Peyer's patch (tissue), 4 donors: Measurements from ENCODE around the gene PPFIA4. TPM values are rescaled to one million over a fixed set of nuclear protein-coding genes. Genes with fewer than 3 reads are reported as not detected.

Experiments used
- DNase-seq, 3 donors: peaks; one replicate each; pipeline ENCODE4 v3.0.0-alpha.2; 2017 to 2019
- H3K27ac ChIP-seq, 4 donors: fragments of 200-600 bp; sonication (generic); one replicate each; pipeline ENCODE4 v1.5.1; 2016 to 2019
- H3K27me3 ChIP-seq, 2 donors: fragments of 200-600 bp; sonication (generic); one replicate each; pipeline ENCODE4 v1.5.1; 2019
- H3K36me3 ChIP-seq, 3 donors: fragments of 200-600 bp; sonication (generic); one replicate each; pipeline ENCODE4 v1.5.1; 2016 to 2019
- H3K4me1 ChIP-seq, 4 donors: fragments of 200-600 bp; sonication (generic); one replicate each; pipeline ENCODE4 v1.5.1; 2016 to 2019
- H3K4me3 ChIP-seq, 4 donors: fragments of 200-600 bp; sonication (generic); 1 replicate in 3 of 4; 2 replicates in 1 of 4; pipeline ENCODE4 v1.5.1; 2016 to 2019; ENCODE audit warnings: mild to moderate bottlenecking in 1 of 4
- H3K9me3 ChIP-seq, 4 donors: fragments of 200-600 bp; sonication (generic); one replicate each; pipeline ENCODE4 v1.5.1; 2016 to 2019; ENCODE audit warnings: mild to moderate bottlenecking in 1 of 4
- CTCF ChIP-seq, 6 experiments: fragments of 450-650 bp in 4 of 6; fragments of 200-600 bp in 2 of 6; sonication (generic) in 1 of 6; IDR thresholded peaks; one replicate each; pipeline ENCODE4 v1.5.1; 2017 to 2019; ENCODE audit warnings: antibody characterized with exemption in 6 of 6, mild to moderate bottlenecking in 3 of 6, moderate library complexity in 1 of 6
- POLR2A ChIP-seq, 2 donors: fragments of 450-650 bp; IDR thresholded peaks; one replicate each; pipeline ENCODE4 v1.5.1; 2017; ENCODE audit warnings: antibody characterized with exemption in 2 of 2, mild to moderate bottlenecking in 2 of 2, moderate library complexity in 2 of 2
- total RNA-seq, 4 donors: library from RNA; depleted of rRNA; stranded (reverse); fragments of >200 nt; gene quantifications; one replicate each; pipeline ENCODE4 v1.1.0, GENCODE V29; 2016

Gene PPFIA4
- total RNA-seq, 4 donors from 2014 or later, result 0.54 to 1.8 (median 1.7) TPM; not detected in 1

- no peaks in the 10 kb centered on the region for H3K9me3 ChIP-seq
- peak overlapping the region in 2 of 4 donors; percentile 4 to 44 for H3K27ac ChIP-seq
- DNase-seq, result no peak
- peaks cover 0 to 33% (median 0%) of the 10 kb centered on the region in 3 donors for H3K36me3 ChIP-seq
- no peak for TF ChIP-seq POLR2A (IDR thresholded peaks at IDR 0.05)
- peak in 1 of 6 experiments; percentile 1 for TF ChIP-seq CTCF (IDR thresholded peaks at IDR 0.05)
- peaks cover 0 to 12% (median 8%) of the 10 kb centered on the region in 4 donors for H3K4me1 ChIP-seq
- H3K4me3 ChIP-seq, result peak overlapping the region in 2 of 4 donors; percentile 59 to 60
- no peaks in the 10 kb centered on the region for H3K27me3 ChIP-seq
Observed at GRCh38 chr1:203025686-203026030, 633 bp upstream of the PPFIA4 start.

DNA sequence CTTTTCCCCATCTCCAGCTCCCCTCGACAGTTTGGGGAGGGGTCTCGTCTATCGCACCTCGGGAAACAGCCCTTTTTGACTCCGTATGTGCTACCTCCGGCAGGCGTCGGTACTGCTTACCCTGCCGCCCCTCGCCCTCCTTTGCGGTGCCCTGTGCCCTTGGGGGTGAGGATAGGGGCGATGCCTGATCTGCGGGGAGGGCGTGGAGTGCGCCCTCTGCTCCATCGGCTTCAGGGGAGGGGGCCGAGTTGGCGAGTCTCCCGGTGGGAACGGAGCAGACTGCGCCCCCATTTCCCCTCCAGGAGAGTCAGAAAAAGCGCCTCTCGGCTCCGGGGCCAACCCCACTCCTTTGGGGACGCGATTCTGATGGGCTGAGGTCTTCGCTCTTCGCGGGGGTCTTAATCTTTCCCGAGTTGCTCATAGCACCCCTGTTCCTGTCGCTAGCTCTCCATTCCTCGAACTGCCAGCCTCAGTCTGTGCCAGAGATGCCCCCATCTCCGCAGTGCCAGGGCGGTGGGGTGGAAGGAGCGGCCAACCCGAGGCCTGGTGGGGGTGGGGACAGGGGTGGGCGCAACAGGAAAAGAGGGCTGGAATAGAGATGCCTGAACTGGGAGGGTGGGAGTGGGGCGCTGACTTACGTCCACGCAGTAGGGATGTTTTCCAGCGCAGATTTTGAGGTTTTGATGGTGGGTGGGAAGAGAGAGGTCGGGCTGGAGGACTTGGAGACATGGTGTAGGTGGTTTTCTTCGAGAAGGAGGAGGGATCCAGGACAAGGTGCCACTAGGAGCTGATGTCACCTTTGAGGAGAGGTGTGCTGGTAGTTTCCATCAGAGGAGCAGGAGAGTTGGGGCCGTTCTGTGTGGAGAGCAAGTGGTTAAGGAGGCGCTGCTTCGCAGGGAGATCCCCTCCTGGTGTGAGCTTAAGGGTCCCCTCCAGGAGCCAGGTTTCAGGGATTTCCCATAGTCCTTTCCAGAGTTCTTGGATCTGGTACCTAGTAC lies 674 bp downstream of the PPFIA4 start:
- H3K27me3 ChIP-seq, result no peaks in the 10 kb centered on the region
- H3K9me3 ChIP-seq, result no peaks in the 10 kb centered on the region
- DNase-seq, result peak in 2 of 3 donors; percentile 38 to 53
- H3K27ac ChIP-seq, result peak overlapping the region in 2 of 4 donors; percentile 13 to 44
- H3K4me3 ChIP-seq, result peak overlapping the region; percentile 30 to 63 (median 60)
- peaks cover 0 to 21% (median 0%) of the 10 kb centered on the region in 3 donors for H3K36me3 ChIP-seq
- TF ChIP-seq CTCF (IDR thresholded peaks at IDR 0.05) (no peak), POLR2A (IDR thresholded peaks at IDR 0.05) (no peak)
- peaks cover 0 to 12% (median 8%) of the 10 kb centered on the region in 4 donors for H3K4me1 ChIP-seq

DNA sequence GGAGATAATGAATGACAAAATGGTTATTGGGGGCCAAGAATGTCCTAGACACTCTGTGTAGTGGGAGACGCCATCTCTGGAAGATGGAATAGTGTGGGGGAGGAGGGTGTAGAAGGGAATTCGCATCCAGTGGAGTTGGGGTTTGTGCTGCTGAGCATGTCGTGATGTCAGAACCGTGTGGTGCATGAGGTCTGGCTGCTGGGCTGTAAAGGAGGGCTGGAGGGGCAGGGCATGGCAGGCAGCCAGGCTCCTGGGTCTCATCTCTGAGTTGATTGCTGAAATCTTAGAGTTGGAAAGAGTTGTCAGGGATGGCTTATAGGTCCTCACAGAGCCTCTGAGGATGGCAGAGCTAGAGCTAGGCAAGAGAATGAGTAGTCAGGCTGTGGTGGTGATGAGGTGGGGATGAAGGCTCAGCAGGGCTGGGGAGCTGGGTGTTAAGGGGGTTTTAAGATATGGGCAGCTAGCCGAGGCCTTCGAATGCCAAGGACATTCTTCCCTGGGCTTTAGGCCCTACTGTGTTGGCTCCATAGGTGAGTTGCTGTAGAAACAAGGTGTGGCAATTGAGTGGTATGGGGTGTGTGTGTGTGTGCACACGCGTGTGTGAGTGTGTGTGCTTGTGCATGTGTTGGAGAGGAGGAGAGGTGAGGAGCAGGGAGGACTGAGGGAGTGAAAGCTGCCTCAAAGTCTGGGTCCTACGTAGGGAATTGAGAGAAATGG lies 1.9 kb downstream of the PPFIA4 start:
- H3K27ac ChIP-seq, result no peak overlapping the region
- H3K27me3 ChIP-seq, result no peaks in the 10 kb centered on the region
- no peaks in the 10 kb centered on the region for H3K9me3 ChIP-seq
- DNase-seq, result no peak
- peaks cover 0 to 12% (median 8%) of the 10 kb centered on the region in 4 donors for H3K4me1 ChIP-seq
- no peak for TF ChIP-seq POLR2A (IDR thresholded peaks at IDR 0.05)
- no peak for TF ChIP-seq CTCF (IDR thresholded peaks at IDR 0.05)
- H3K4me3 ChIP-seq, result no peak overlapping the region
- H3K36me3 ChIP-seq, result peaks cover 0 to 13% (median 0%) of the 10 kb centered on the region in 3 donors

- no peak overlapping the region for H3K4me3 ChIP-seq
- no peaks in the 10 kb centered on the region for H3K9me3 ChIP-seq
- H3K27ac ChIP-seq, result no peak overlapping the region
- no peaks in the 10 kb centered on the region for H3K27me3 ChIP-seq
- TF ChIP-seq CTCF (IDR thresholded peaks at IDR 0.05), result no peak
- TF ChIP-seq POLR2A (IDR thresholded peaks at IDR 0.05), result no peak
- peaks cover 0 to 7% (median 0%) of the 10 kb centered on the region in 3 donors for H3K36me3 ChIP-seq
- peak in 2 of 3 donors; percentile 39 to 40 for DNase-seq
- H3K4me1 ChIP-seq, result peaks cover 0 to 12% (median 8%) of the 10 kb centered on the region in 4 donors
Observed at GRCh38 chr1:203028784-203029553, 2.7 kb downstream of the PPFIA4 start.

GRCh38 chr1:203031467-203031866 lies 5.2 kb downstream of the PPFIA4 start:
- peaks cover 0 to 10% (median 7%) of the 10 kb centered on the region in 4 donors for H3K4me1 ChIP-seq
- no peak overlapping the region for H3K4me3 ChIP-seq
- H3K27me3 ChIP-seq, result no peaks in the 10 kb centered on the region
- H3K27ac ChIP-seq, result no peak overlapping the region
- H3K36me3 ChIP-seq, result no peaks in the 10 kb centered on the region
- TF ChIP-seq CTCF (IDR thresholded peaks at IDR 0.05) (peak in 1 of 6 experiments; percentile 20), POLR2A (IDR thresholded peaks at IDR 0.05) (no peak)
- no peak for DNase-seq
- H3K9me3 ChIP-seq, result no peaks in the 10 kb centered on the region
